Measurements from ENCODE around the gene PSMA5. TPM values are rescaled to one million over a fixed set of nuclear protein-coding genes. Genes with fewer than 3 reads are reported as not detected.

Gene PSMA5
- total RNA-seq, 1 donor from 2014 or later: 55.4 TPM

- peaks cover 83% of the 10 kb centered on the region for H3K4me1 ChIP-seq
- TF ChIP-seq CTCF (IDR thresholded peaks at IDR 0.05): no peak
- peak overlapping the region; percentile 27 for H3K4me3 ChIP-seq
- no peaks in the 10 kb centered on the region for H3K9me3 ChIP-seq
- DNase-seq: no peak
- no peak for ATAC-seq
- H3K36me3 ChIP-seq: no peaks in the 10 kb centered on the region
- H3K27ac ChIP-seq: peak overlapping the region; percentile 74
- no peaks in the 10 kb centered on the region for H3K27me3 ChIP-seq (ENCODE audit: low read depth)
- intact Hi-C loops (cut with DNase I): no loop called here
Measured at GRCh38 chr1:109393617-109394233, 32.5 kb downstream of the PSMA5 start.

GRCh38 chr1:109392788-109393616 lies 33.2 kb downstream of the PSMA5 start:
- DNase-seq (peak; percentile 78), ATAC-seq (peak; percentile 75 to 87)
- Histone ChIP-seq H3K27me3 (ENCODE audit: low read depth) (no peaks in the 10 kb centered on the region), H3K36me3 (no peaks in the 10 kb centered on the region), H3K4me1 (peaks cover 84% of the 10 kb centered on the region), H3K4me3 (peak overlapping the region; percentile 27), H3K9me3 (no peaks in the 10 kb centered on the region), H3K27ac (peak overlapping the region; percentile 74)
- intact Hi-C loops (cut with DNase I): no loop called here
- TF ChIP-seq CTCF (IDR thresholded peaks at IDR 0.05): no peak

GRCh38 chr1:109392037-109392787 lies 34.0 kb downstream of the PSMA5 start:
- Histone ChIP-seq H3K27ac (peak overlapping the region; percentile 74), H3K4me1 (peaks cover 88% of the 10 kb centered on the region), H3K36me3 (no peaks in the 10 kb centered on the region), H3K4me3 (peak overlapping the region; percentile 27), H3K27me3 (ENCODE audit: low read depth) (no peaks in the 10 kb centered on the region), H3K9me3 (no peaks in the 10 kb centered on the region)
- ATAC-seq (peak in 1 of 2 donors; percentile 58), DNase-seq (peak; percentile 49)
- intact Hi-C loops (cut with DNase I): no loop called here
- TF ChIP-seq CTCF (IDR thresholded peaks at IDR 0.05): no peak

GRCh38 chr1:109391626-109392025 lies 34.6 kb downstream of the PSMA5 start:
- no peaks in the 10 kb centered on the region for H3K9me3 ChIP-seq
- ATAC-seq: no peak
- no peak for TF ChIP-seq CTCF (IDR thresholded peaks at IDR 0.05)
- peak overlapping the region; percentile 27 for H3K4me3 ChIP-seq
- no peaks in the 10 kb centered on the region for H3K27me3 ChIP-seq (ENCODE audit: low read depth)
- no peak for DNase-seq
- H3K27ac ChIP-seq: peak overlapping the region; percentile 74
- H3K4me1 ChIP-seq: peaks cover 87% of the 10 kb centered on the region
- intact Hi-C loops (cut with DNase I): no loop called here
- no peaks in the 10 kb centered on the region for H3K36me3 ChIP-seq

- no peaks in the 10 kb centered on the region for H3K36me3 ChIP-seq
- no peak for ATAC-seq
- H3K4me1 ChIP-seq: peaks cover 87% of the 10 kb centered on the region
- no peak for TF ChIP-seq CTCF (IDR thresholded peaks at IDR 0.05)
- no peak for DNase-seq
- peak overlapping the region; percentile 74 for H3K27ac ChIP-seq
- no peaks in the 10 kb centered on the region for H3K9me3 ChIP-seq
- intact Hi-C loops (cut with DNase I): no loop called here
- no peaks in the 10 kb centered on the region for H3K27me3 ChIP-seq (ENCODE audit: low read depth)
- H3K4me3 ChIP-seq: peak overlapping the region; percentile 27
Measured at GRCh38 chr1:109391157-109391556, 35.1 kb downstream of the PSMA5 start.
